Fibroblast of mammary gland (primary cell): ENCODE measurements around the gene FBXW8.

ENCODE experiments used
- DNase-seq: peaks from one replicate; pipeline ENCODE4 v3.0.0-alpha.2; 2010; ENCODE audit warnings: low read depth
- H3K4me3 ChIP-seq: 2 replicates; pipeline ENCODE4 v1.5.1; 2011; ENCODE audit warnings: low read depth, mild to moderate bottlenecking, low read length, moderate library complexity; ENCODE audit not compliant: control insufficient read depth
- CTCF ChIP-seq: conservative IDR thresholded peaks from 2 replicates; pipeline ENCODE4 v1.5.1; 2011; ENCODE audit warnings: low read depth, low read length, inconsistent platforms; ENCODE audit not compliant: control insufficient read depth, insufficient read depth

FBXW8 gene

GRCh38 chr12:117079487-117079886, 168.7 kb downstream of the FBXW8 start:
- no peak for TF ChIP-seq CTCF
- no peak overlapping the region for H3K4me3 ChIP-seq
- DNase-seq: no peak

DNA sequence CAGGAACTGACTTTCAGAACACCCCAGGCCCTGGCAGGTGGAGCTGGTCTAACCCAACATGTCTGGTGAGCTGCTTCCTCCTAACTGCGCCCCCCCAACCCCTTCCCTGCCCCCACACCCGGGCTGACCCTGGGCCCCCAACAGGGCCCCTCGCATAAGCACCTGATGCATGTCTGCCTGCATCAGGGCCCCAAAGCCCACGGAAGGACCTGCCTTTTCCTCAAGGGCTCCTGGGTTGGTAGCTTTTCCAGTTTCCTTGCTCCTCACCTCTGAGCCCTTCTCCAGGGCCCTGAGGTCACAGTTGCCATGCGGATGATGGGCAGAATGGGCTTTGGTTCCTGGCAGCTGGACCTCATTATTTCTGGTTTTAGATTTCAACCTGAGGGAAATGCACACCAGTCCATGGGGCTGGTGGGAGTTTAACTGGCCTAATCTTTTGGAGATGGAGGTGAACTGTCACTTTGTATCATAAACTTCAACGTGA, 170.0 kb downstream of the FBXW8 start:
- TF ChIP-seq CTCF: no peak
- DNase-seq: no peak
- no peak overlapping the region for H3K4me3 ChIP-seq
